GM12874 (cell line): ENCODE data around the gene CD8B.

Source experiments
- TF ChIP-seq, protein P1 (sequence below): IDR thresholded peaks from 2 replicates; pipeline ENCODE4 v1.5.1; 2011; ENCODE audit warnings: low read depth, mild to moderate bottlenecking, control low read depth, low read length, moderate library complexity; ENCODE audit not compliant: insufficient read depth

CD8B gene

DNA sequence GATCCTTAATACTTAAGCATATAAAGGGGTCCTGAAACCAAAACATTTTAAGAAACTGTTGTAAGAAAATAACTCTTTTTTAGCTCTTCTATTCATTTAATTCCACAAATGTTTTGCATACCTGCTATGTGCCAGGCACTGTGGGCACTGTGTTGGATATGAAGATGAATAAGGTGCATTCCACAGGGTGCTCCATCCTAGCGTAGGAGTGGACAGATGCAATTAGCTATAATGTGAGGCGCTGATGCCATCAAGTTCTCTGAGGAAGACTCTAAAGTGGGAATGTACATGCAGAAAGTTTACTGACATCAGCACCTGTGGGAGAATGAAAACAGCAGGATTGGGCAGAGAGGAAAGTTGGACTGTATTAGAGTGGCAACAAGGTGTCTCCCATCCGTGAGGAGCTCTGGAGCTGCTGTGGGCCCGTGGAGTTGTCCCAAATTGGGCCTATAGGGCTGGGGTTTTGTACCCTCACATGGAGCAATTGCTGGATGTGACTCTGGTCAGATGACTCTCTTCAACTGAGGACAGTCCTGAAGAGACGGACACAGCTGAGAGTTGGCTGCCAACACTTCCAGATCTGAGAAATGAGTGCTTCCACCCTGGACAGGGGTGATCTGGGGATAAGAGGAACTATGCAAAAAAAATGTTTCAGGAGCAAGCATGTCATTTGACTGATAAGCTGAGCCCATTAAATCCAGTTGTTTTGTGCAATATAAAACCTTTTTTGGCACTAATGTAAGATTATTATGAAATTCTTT lies 93.3 kb downstream of the CD8B start:
- TF ChIP-seq, protein P1, sequence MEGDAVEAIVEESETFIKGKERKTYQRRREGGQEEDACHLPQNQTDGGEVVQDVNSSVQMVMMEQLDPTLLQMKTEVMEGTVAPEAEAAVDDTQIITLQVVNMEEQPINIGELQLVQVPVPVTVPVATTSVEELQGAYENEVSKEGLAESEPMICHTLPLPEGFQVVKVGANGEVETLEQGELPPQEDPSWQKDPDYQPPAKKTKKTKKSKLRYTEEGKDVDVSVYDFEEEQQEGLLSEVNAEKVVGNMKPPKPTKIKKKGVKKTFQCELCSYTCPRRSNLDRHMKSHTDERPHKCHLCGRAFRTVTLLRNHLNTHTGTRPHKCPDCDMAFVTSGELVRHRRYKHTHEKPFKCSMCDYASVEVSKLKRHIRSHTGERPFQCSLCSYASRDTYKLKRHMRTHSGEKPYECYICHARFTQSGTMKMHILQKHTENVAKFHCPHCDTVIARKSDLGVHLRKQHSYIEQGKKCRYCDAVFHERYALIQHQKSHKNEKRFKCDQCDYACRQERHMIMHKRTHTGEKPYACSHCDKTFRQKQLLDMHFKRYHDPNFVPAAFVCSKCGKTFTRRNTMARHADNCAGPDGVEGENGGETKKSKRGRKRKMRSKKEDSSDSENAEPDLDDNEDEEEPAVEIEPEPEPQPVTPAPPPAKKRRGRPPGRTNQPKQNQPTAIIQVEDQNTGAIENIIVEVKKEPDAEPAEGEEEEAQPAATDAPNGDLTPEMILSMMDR, result no peak
